ENCODE data around the gene TFDP1.

TFDP1 gene

DNA sequence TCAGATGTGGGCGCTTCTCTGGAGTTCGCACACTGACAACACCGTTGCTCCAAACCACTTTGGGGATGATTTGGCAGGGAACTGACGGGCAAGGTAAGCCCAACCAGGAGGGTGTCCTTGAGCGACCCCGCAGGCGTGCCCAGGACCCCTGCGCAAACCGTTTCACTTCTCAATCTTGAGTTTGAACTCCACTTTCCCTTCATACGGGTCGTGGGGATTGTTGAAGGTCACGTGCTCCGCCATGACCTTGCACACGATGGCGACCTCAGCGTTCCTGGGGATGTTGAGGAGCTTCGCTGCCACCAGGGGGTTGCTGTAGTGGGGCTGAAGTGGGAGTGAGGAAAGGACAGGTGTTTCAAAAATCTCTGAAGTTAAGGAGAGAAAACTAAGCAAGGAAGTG lies 64.7 kb downstream of the TFDP1 start:
- H3K27ac ChIP-seq (ENCODE audit: low read length): no peak overlapping the region
- H3K4me2 ChIP-seq (ENCODE audit: insufficient read depth, low read length): no peak overlapping the region
- DNase-seq (no peak), ATAC-seq (ENCODE audit: insufficient read depth, low read depth) (no peak)
- TF ChIP-seq CTCF (IDR thresholded peaks at IDR 0.05; ENCODE audit: borderline replicate concordance, extremely low read depth, low read length, poor library complexity, severe bottlenecking) (peak; percentile 27), EZH2 (IDR thresholded peaks at IDR 0.05; ENCODE audit: borderline replicate concordance, low read depth, low read length, severe bottlenecking) (no peak)
- no peak overlapping the region for H3K9ac ChIP-seq (ENCODE audit: low read depth, low read length)
- H3K36me3 ChIP-seq (ENCODE audit: insufficient read depth, low read length): no peaks in the 10 kb centered on the region
- H2AFZ ChIP-seq (ENCODE audit: low read depth, low read length): no peak overlapping the region
- H4K20me1 ChIP-seq (ENCODE audit: insufficient read depth, low read length): peaks cover 12% of the 10 kb centered on the region; the same call in 1 of the 2 replicates
- no peaks in the 10 kb centered on the region for H3K9me3 ChIP-seq (ENCODE audit: insufficient read depth, low read length, severe bottlenecking)
- H3K27me3 ChIP-seq (ENCODE audit: insufficient read depth, low read length, poor library complexity): no peaks in the 10 kb centered on the region
- no peaks in the 10 kb centered on the region for H3K79me2 ChIP-seq (ENCODE audit: insufficient read depth, low read length)
- no peak overlapping the region for H3K4me3 ChIP-seq (ENCODE audit: low read depth in 1 of 2, low read length in 2 of 2)
- H3K4me1 ChIP-seq (ENCODE audit: insufficient read depth, low read length): no peaks in the 10 kb centered on the region

DNA sequence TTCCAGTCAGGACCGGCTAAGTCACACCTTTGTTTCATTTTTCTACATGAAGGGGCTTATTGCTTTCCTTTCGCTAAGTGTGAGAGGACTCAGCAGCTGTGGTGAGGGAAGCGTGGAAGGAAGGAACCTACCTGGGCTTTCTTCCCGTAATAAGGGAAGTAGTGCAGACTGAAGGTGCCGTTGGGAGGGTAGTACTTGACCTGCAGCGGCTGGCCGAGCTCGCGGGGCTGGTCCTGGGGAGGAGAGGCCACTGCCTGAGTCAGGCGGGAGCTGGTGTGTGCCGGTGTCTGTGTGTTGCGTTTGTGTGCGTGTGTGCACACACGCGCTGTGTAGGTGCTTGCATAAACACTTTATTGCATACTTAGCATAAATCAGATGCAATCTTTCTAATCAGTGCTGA lies 65.7 kb downstream of the TFDP1 start:
- no peak overlapping the region for H2AFZ ChIP-seq (ENCODE audit: low read depth, low read length)
- no peaks in the 10 kb centered on the region for H3K4me1 ChIP-seq (ENCODE audit: insufficient read depth, low read length)
- DNase-seq (no peak), ATAC-seq (ENCODE audit: insufficient read depth, low read depth) (no peak)
- TF ChIP-seq CTCF (IDR thresholded peaks at IDR 0.05; ENCODE audit: borderline replicate concordance, extremely low read depth, low read length, poor library complexity, severe bottlenecking) (no peak), EZH2 (IDR thresholded peaks at IDR 0.05; ENCODE audit: borderline replicate concordance, low read depth, low read length, severe bottlenecking) (no peak)
- peaks cover 16% of the 10 kb centered on the region; the same call in 1 of the 2 replicates for H4K20me1 ChIP-seq (ENCODE audit: insufficient read depth, low read length)
- no peaks in the 10 kb centered on the region for H3K27me3 ChIP-seq (ENCODE audit: insufficient read depth, low read length, poor library complexity)
- no peaks in the 10 kb centered on the region for H3K36me3 ChIP-seq (ENCODE audit: insufficient read depth, low read length)
- H3K27ac ChIP-seq (ENCODE audit: low read length): no peak overlapping the region
- no peaks in the 10 kb centered on the region for H3K79me2 ChIP-seq (ENCODE audit: insufficient read depth, low read length)
- H3K4me2 ChIP-seq (ENCODE audit: insufficient read depth, low read length): no peak overlapping the region
- H3K4me3 ChIP-seq (ENCODE audit: low read depth in 1 of 2, low read length in 2 of 2): no peak overlapping the region
- no peaks in the 10 kb centered on the region for H3K9me3 ChIP-seq (ENCODE audit: insufficient read depth, low read length, severe bottlenecking)
- no peak overlapping the region for H3K9ac ChIP-seq (ENCODE audit: low read depth, low read length)

DNA sequence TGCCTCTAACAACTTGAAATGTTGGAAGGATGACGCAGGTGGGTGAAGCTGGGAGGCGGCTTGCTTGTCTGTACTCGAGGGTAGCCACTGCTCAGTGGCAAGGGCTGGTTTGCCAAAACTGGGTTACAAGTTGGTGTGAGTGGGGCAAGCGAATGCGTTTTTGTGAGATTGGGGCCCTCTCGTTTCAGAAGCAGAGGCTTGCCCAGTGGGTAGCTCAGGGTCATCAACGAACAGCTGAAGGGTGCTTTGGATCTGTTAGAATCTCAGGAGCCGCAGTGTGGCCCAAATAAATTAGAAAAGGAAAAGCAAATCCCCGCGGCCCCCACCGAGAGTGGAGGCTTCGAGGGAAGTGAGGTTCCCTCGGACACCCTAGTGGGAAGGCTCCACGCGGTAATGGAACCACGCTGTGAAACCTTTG lies 66.2 kb downstream of the TFDP1 start:
- Histone ChIP-seq H3K27ac (ENCODE audit: low read length) (no peak overlapping the region), H3K4me3 (ENCODE audit: low read depth in 1 of 2, low read length in 2 of 2) (no peak overlapping the region), H3K9me3 (ENCODE audit: insufficient read depth, low read length, severe bottlenecking) (no peaks in the 10 kb centered on the region), H4K20me1 (ENCODE audit: insufficient read depth, low read length) (peaks cover 20% of the 10 kb centered on the region; the same call in 1 of the 2 replicates), H3K4me2 (ENCODE audit: insufficient read depth, low read length) (no peak overlapping the region), H3K36me3 (ENCODE audit: insufficient read depth, low read length) (no peaks in the 10 kb centered on the region), H3K9ac (ENCODE audit: low read depth, low read length) (no peak overlapping the region), H3K4me1 (ENCODE audit: insufficient read depth, low read length) (no peaks in the 10 kb centered on the region), H3K79me2 (ENCODE audit: insufficient read depth, low read length) (no peaks in the 10 kb centered on the region), H2AFZ (ENCODE audit: low read depth, low read length) (no peak overlapping the region), H3K27me3 (ENCODE audit: insufficient read depth, low read length, poor library complexity) (no peaks in the 10 kb centered on the region)
- ATAC-seq (ENCODE audit: insufficient read depth, low read depth): no peak
- TF ChIP-seq EZH2 (IDR thresholded peaks at IDR 0.05; ENCODE audit: borderline replicate concordance, low read depth, low read length, severe bottlenecking): no peak
- TF ChIP-seq CTCF (IDR thresholded peaks at IDR 0.05; ENCODE audit: borderline replicate concordance, extremely low read depth, low read length, poor library complexity, severe bottlenecking): no peak
- DNase-seq: no peak
